Ramos (cell line): ENCODE results near the gene SLC25A22.

ENCODE experiments used
- in situ Hi-C: fragments of 300-500 bp; cut with MboI; formaldehyde crosslinking; loops from one replicate; pipeline ENCODE4 v1.14.3; 2022; ENCODE audit warnings: low sequenced_read_pairs; ENCODE audit not compliant: unreplicated experiment

Gene SLC25A22

DNA sequence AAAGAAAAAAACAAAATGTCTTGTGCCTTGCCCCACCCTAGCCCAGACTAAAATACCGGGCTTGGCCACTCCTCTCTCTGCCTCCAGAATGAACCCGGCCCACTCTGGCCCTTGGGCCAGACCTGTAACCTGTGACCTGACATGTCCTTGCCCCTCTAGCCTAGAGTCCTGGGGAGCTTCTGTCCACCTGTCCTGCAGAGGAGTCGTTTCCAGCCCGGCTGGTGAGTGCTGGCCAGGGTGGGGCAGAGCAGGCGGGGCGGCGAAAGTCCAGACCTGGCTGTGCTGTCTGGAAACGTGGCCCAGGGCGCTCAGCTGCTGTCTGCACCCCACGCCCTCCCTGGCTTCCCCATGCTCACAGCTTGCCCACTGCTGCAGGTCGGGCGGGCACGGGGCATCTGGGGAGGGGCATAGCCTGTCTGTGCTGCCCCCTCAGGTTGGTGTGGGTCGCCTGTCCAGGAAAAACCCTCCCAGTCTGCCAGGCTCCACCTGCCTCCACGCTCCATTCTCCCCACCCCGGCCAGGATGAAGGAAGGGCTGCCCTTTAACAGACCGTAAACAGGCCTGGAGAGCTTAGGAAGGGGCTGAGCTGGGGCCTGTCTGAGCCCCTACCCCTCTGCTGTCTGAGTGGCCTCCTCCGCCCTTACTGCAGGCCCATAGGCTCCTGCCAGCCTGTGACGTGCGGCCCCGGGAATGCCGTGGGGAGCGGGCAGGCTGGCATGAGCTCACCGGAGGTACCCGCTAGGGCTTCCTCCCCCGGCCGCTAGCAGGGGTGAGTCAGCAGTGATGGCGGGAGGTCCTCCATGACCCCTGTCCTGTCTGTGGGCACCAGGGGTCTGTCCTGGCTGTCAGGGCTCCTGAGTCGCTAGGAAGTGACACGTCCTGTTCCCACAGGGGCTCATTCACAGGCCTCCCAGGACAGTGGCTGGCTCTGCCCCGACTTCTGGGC lies 36.6 kb upstream of the SLC25A22 start:
- in situ Hi-C loops, result no loop called here

DNA sequence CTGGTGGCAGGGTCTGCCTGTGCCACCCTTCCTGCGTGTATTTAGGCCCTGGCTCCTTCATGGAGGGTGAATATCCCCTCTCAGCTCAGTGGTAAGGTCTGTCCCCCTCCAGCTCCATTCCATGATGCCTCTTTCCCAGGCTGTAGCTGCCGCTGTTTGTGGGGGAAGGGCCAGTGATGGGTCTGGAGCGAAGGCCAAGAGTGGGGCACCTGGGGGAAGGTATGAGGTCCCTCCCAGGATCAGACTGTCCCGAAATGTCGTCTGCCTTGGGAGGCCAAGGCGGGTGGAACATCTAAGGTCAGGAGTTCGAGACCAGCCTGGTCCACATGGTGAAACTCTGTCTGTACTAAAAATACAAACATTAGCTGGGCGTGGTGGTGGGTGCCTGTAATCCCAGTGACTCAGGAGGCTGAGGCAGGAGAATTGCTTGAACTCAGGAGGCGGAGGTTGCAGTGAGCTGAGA lies 35.8 kb upstream of the SLC25A22 start:
- in situ Hi-C loops, result no loop called here

DNA sequence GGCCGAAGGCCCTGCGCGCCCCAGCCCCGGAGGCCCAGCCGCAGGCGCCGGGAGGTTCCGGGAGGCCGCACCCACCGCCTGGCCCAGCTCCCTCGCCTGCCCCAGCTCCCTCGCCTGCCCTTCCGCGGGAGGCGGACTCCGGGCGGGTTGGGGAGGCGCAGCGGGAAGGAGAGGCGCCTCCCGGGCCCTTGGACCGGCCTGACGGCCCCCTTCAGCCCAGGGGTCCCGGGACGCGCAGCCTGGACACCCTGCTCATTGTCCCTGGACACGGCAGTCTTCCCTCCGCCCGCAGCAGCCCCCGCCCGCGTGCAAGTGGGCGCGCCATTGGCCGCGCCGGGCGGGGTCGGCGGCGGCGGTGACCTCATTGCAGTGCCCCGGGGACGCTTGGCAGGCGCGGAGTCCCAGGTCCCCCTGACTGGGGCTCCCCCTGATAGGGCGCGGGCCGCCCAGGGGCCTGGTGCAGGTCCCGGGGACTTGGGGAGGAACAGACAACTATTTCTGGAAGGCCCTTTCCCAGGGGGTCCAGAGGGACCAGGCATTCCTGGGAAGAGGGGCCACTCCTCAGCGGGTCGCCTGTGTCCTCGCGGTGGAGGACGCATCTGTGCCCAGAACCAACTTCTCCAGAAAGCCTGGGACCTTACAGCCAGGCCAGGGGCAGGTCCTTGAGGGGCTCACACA lies 35.2 kb upstream of the SLC25A22 start:
- in situ Hi-C loops, result no loop called here

DNA sequence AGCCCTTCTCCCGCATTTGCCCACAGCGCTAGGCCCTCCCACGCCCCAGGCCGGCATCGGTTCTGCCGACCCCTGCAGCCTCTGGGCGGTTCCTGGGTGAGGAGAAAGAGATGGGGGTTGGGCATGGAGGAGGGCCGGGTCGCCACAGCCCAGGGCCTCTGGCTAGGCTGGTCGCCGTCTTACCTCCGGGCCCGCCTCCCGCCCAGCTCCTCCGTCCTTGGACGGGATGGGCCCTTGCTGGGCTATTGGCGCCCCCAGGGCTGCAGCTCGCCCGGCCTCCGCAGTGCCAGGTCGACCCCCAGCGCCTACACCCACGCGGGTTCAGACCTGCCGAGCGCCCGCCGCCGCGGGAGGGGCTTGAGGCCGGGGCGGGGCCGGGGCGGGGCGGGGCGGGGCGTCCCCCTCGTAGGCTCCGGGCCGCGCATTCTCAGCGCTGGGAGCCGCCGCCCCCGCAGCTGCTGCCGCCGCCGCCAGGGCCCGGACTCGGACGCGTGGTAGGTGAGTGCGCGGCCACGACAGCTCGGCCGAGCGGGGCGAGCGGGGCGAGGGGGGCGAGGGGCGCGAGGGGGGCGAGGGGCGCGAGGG lies 34.5 kb upstream of the SLC25A22 start, which contains the start of gene CD151:
Gene CD151, plus strand, starts transcription at position 424 of the 585 bp plus-strand sequence. CDS start 3,118 bp downstream, outside the sequence.
- in situ Hi-C loops, result no loop called here

DNA sequence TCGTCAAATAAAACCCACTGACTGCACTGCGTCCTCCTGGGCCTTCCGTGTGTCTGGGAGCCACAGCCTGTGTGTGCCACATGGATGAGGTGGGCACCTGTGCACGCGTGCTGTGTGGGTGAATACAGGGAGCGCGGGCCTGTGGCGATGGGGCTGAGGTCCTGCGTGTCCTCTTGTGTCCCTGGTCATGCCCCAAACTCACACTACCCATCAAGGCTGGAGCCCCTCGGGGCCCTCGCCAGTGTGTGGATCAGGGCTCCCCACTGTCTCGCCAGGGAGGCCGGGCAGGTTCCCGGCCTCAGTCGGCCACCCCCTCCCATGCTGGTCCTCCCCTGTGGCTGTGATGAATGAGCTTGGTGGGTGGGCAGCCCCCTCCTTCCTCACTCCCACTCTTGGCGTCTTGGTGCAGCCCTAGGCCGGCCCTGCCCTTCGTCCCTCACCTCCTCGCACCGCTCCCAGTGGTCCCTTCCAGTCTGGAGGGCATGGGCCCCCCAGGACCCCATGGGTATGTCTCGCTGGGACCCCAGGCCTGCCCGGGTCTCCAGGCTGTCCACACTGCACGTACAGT lies 34.0 kb upstream of the SLC25A22 start:
- in situ Hi-C loops, result no loop called here

DNA sequence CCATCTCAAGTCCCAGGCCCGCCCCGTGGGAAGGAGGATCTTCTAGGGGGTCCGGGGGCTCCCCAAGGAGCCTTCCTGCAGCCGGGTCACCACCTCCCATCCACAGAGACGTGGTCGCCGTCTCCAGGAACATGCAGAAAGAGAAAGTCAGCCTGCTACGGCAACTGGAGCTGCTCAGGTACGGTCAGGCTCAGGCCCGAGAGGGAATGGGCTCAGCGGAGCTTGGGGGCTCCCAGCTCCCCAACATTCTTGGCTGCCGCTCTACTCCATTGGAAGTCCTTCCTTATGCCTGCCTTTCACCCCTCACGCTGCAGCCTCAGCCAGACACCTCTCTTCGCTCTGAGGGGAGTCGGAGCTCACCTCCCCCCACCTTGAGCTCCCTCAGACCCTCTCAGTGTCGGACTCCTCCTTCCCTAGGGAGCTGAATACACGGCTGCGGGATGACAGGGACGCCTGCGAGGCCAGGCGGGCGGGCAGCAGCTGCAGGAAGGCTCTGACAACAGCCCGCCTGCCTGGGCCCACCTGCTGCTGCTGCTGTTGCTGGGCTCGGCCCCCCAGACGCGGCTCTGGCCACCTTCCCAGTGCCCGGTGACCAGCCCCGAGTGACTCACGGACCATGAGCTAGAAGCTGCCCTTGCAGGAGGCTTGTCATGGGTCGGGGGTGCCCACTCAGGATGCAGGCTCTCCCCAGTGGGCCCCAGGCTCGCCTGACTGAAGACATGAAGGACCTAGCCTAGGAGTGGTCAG lies 33.2 kb upstream of the SLC25A22 start:
- in situ Hi-C loops, result no loop called here

DNA sequence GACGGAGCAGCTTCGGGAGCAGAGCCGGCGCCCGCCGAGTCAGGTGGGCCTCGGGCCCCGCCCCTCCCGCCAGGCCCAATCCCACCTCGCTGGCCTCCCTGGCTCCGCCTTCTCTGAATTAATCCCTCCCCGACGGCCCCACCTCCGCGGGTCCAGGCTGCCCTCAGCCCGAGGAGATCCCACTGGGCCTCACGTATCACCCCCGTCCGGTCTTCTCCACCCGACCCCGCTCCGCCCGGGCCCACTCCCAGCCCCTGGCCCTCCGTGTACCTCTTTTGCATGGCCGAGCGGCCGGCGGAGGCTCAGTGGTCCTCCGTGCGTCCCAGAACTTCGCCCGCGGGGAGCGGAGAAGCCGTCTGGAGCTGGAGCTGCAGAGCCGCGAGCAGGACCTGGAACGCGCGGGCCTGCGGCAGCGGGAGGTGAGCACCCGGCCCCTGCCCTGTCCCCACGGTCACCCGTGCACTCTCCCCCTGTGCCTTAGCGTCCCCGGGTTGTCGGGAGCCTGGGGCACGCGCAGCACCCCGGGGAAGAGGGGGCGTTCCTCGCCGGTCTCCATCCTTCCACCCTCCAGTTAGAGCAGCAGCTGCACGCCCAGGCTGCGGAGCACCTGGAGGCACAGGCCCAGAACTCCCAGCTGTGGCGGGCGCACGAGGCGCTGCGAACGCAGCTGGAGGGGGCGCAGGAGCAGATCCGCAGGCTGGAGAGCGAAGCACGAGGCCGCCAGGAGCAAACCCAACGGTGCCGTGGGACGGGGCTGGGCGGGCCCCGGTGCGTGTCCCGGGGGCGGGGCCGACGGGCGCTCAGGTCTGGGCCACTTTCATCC lies 32.4 kb upstream of the SLC25A22 start:
- in situ Hi-C loops, result no loop called here

DNA sequence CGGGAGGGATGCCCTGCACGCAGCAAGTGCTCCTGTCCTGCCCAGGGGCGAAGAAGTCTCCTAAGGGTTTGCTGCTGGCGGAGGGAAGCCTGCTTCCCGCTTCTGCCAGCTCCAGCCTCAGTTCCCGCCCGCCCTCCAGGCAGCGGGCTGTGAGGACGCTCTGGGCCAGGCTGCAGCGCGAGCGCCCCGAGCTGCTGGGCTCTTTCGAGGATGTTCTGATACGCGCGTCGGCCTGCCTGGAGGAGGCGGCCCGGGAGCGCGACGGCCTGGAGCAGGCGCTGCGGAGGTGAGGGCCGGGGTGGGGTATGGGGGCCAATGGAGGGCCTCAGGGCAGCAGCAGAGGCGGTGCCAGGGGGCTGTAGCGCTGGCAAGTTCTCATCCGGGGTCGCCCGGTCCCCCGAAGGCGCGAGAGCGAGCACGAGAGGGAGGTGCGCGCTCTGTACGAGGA lies 31.8 kb upstream of the SLC25A22 start:
- in situ Hi-C loops, result no loop called here

DNA sequence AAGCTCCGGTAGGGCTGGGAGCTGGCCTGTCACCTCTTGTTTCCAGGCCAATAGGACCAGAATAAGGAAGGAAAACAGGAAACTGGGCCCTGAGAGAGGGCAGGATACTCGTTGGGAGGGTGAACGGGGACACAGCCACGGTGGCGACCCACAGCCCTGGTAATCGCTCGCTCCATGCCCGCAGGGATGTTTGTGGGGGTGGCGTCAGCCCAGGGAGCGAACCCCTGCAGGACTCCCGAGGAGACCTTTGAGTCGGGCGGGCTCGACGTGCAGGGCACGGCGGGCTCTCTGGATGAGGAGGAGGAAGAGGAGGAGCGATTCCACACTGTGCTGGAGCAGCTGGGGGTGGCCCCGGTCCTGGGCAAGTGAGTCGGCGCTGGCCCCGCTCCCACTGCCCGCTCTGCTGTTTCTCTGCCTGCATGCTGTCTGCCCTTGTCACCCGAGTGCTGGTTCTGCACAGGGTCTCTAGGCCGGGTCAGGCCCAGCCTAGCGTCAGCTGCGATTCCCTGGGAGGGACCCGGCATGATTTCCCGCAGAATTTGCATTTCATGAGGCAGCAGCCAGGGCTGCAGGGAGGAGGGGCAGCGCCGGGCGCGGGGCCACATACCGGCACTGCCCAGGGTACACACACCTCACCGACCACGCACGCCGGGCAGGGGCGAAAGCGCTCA lies 31.2 kb upstream of the SLC25A22 start:
- in situ Hi-C loops, result no loop called here

DNA sequence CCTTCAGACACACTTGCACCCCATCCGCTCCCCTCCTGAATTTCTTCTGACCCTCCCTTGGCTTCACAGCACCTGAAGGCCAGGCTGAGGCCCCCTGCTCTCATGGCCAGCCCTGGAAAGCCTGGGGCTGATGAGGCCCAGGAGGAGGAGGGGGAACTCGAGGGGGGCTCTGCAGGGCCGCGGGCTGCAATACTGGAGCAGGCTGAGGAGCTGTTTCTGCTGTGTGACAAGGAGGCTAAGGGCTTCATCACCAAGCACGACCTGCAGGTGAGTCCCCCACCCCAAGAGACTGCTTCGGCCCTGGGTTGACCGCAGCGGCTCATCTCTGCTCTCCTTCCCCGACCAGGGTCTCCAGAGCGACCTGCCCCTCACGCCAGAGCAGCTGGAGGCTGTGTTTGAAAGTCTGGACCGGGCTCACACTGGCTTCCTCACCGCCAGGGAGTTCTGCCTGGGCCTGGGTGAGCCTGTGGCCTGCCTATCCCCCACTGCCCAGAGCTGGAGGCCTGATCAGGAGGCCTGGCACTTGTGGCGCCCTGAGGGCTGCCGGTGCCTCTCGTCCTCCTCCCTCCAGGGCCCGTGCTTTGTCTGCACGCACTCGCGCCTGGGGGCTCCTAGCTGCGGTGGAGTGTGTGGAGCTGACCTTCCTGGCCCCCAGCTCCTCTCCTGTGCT lies 30.6 kb upstream of the SLC25A22 start:
- in situ Hi-C loops, result no loop called here

DNA sequence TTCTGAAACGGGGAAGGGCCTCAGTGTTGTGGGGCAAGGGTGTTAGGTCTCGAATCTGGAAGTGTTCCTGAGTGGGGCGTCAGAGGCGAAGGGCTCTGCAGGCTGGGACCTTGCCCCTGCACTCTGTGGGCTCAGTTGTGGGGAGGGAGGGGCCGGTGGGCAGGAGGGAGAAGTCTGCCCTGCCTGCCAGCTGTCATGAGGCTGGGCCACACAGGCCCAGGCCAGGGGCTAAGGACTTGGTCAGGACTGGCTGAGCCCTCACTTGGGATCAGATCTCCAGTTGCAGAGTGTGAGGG lies 29.8 kb upstream of the SLC25A22 start, which contains the start of gene CRACR2B:
Gene CRACR2B, plus strand, starts transcription at position 23 of the 296 bp plus-strand sequence. CDS start 689 bp downstream, outside the sequence.
- in situ Hi-C loops, result no loop called here

DNA sequence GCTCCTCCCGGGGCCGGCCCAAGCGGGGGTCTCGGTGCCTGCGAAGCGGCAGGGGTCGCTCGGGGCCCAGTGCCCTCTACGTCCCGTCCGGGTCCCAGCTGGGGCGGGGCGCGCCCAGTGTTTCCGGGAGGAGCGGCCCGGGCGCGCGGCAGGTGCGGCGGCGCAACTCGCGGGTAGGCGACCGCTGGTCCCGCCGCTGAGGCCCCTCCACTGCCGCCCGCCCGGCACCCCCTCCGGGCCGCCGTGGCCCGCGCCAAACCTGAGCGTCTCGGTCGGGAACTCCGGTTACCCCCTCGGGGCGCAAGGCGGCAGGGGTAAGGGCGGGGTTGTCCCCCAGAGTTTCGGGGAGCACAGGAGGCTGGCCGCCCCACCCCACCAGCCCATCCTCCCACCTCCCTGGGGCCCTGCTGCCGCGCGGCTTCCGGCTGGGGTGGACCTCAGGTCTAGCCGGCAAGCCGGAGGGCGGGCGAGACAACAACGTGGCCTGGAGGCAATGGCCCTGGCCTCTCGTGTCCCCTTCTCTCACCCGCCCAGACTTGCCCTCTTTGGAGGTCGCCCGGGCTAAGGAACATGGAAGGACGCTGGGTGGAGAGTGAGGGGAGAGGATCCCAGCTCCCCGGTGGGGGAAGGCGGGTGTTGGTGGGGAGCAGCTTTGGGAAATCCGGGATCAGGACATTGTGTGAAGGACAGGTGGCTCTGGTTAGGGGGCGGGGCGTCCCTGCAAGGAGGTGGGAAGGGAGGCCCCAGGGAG lies 29.2 kb upstream of the SLC25A22 start:
- in situ Hi-C loops, result no loop called here

DNA sequence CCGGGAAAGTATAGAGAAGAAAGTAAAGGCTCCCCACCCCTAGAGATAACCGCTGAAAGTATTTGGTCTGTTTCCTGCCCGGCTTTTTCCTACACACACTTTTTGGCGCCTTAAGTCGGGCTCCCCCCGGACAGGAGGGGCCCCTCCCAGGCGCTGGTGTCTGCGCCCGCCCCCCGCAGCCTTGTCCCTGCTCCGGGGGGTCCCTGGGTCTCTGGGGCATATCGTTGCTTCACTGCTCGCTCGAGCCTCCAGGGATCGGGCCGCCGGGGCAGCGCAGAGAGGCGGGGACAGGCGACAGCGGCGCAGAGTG lies 28.7 kb upstream of the SLC25A22 start:
- in situ Hi-C loops, result no loop called here

DNA sequence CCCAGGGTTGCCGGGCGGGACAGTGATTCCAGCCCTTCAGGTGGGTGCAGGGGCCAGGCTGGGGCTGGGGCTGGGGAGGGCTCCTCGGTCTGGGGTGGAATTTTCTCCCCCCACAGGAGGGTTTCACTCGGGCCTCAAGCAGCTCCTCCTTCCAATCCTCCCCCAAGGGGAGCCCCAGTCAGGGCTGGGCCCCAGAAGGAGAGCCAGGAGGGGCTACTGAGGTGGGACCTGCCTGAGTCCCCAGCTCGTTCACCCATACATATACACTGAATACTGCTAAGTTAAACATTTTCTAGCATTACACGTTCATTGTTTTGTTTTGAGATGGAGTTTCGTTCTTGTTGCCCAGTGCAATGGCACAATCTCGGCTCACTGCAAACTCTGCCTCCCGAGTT lies 28.1 kb upstream of the SLC25A22 start:
- in situ Hi-C loops, result no loop called here

DNA sequence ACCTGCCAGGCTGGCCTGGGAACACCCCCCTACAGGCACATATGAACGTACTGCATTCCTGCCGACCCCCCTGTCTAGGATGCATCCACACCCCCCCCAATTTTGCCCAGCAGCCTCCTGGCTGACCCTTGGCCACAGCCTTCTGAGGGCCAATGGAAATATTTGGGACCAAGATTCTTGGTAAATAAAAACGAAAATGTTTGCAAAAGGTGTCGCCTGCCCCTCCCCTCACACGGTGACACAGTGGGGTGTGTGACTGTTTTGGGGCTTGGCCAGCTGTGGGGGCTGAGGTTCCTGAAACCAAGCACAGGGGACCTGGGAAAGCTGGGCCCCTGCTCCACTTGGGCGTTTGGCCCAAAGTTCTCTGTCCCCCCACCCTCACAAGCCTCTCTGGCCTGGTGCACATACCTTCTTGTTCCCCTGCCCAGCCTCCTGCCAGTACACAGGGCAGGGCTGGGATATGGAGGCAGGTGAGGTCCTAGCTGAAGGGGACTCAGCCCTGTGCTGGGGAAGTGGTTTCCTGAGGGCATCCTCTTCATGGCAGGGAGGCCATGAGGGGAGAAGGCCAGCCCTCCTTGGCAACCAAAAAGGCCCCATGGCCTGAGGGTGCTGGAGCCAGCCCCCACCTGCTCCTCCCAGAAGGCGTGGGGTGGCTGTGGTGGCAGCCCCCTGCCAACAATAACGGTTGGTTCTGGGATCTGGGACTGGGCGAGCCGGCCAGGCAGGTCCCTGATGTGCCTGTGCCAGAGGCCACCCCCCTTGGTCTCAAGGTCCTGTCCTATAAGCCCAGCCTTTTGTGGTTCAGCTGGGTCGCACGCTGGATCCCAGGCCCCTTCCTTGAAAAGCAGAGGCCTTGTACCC lies 27.5 kb upstream of the SLC25A22 start:
- in situ Hi-C loops, result no loop called here

DNA sequence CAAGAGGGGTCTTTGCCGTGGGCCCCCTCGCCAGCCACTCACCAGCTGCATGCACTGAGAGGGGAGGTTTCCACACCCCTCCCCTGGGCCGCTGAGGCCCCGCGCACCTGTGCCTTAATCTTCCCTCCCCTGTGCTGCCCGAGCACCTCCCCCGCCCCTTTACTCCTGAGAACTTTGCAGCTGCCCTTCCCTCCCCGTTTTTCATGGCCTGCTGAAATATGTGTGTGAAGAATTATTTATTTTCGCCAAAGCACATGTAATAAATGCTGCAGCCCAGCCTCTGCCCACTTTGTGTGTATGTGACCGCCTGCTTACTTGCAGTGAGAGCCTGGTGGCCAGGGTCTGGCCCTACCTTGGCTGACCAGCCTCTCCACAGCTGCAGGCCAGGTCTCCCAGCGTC lies 26.9 kb upstream of the SLC25A22 start:
- in situ Hi-C loops, result loop anchor here (25.0 kb wide), 1 partner anchor 1562 kb away; the partner anchor contains the start of gene CD81
